Cardiac septum (tissue), 1 donor: Measurements from ENCODE around the gene EPYC. TPM values are rescaled to one million over a fixed set of nuclear protein-coding genes. Genes with fewer than 3 reads are reported as not detected.

Experiments used
- DNase-seq: peaks from one replicate; pipeline ENCODE4 v3.0.0-alpha.2; 2020; ENCODE audit warnings: low spot score
- intact Hi-C: fragments of 100-400 bp; cut with DNase I; formaldehyde crosslinking; loops from one replicate; pipeline ENCODE4 v1.14.0; 2022
- long read RNA-seq: library from polyadenylated mRNA; unstranded; transcript quantifications from one replicate; pipeline ENCODE4 v2.0.0, GENCODE V29; 2021
- total RNA-seq: library from RNA; stranded (reverse); fragmentation: NEBNext Ultra II Directional; extraction: Animal tissue kit (Norgen Biotek cat#: 25700); gene quantifications from one replicate; pipeline ENCODE4 v1.2.1, GENCODE V29; 2021
- donor health status: DM: no; HTN: no; CAD: no.

EPYC gene
- not detected for total RNA-seq
- long read RNA-seq, result 0 reads

- intact Hi-C loops, result no loop called here
- no peak for DNase-seq
Measured at GRCh38 chr12:91004872-91005271, at the start of gene EPYC. TSS of gene EPYC (minus strand) at chr12:91004972. CDS start at chr12:91002565, 2,407 bp downstream.

- intact Hi-C loops, result no loop called here
- DNase-seq, result no peak
Measured at GRCh38 chr12:91053951-91054715, 49.4 kb upstream of the EPYC start.

GRCh38 chr12:91052026-91052425 lies 47.3 kb upstream of the EPYC start:
- intact Hi-C loops, result no loop called here
- DNase-seq, result no peak

GRCh38 chr12:91044586-91044985 lies 39.8 kb upstream of the EPYC start:
- intact Hi-C loops, result no loop called here
- DNase-seq, result no peak

GRCh38 chr12:91043408-91043807 lies 38.6 kb upstream of the EPYC start:
- no peak for DNase-seq
- intact Hi-C loops, result no loop called here

GRCh38 chr12:91040096-91040755 lies 35.5 kb upstream of the EPYC start:
- intact Hi-C loops, result no loop called here

GRCh38 chr12:91037276-91037675 lies 32.5 kb upstream of the EPYC start:
- DNase-seq, result no peak
- intact Hi-C loops, result no loop called here

More at GRCh38 chr12:91040096-91040755, 35.5 kb upstream of the EPYC start:
- DNase-seq, result no peak

GRCh38 chr12:91033251-91033650 lies 28.5 kb upstream of the EPYC start:
- intact Hi-C loops, result no loop called here

GRCh38 chr12:91023326-91024004 lies 18.7 kb upstream of the EPYC start:
- intact Hi-C loops, result no loop called here
- no peak for DNase-seq

More at GRCh38 chr12:91033251-91033650, 28.5 kb upstream of the EPYC start:
- DNase-seq, result no peak

GRCh38 chr12:91021076-91021475 lies 16.3 kb upstream of the EPYC start:
- no peak for DNase-seq
- intact Hi-C loops, result no loop called here

- intact Hi-C loops, result no loop called here
- no peak for DNase-seq
Measured at GRCh38 chr12:91019455-91019854, 14.7 kb upstream of the EPYC start.

GRCh38 chr12:91017511-91018263 lies 12.9 kb upstream of the EPYC start:
- DNase-seq, result no peak
- intact Hi-C loops, result no loop called here

- no peak for DNase-seq
- intact Hi-C loops, result no loop called here
Measured at GRCh38 chr12:91017043-91017442, 12.3 kb upstream of the EPYC start.

- DNase-seq, result no peak
- intact Hi-C loops, result no loop called here
Measured at GRCh38 chr12:91009319-91009950, 4.7 kb upstream of the EPYC start.

GRCh38 chr12:91007531-91008290 lies 2.9 kb upstream of the EPYC start:
- intact Hi-C loops, result no loop called here
- no peak for DNase-seq

- intact Hi-C loops, result no loop called here
- DNase-seq, result no peak
Measured at GRCh38 chr12:91003737-91004136, 1.0 kb downstream of the EPYC start.

GRCh38 chr12:91001306-91001705 lies 3.5 kb downstream of the EPYC start:
- intact Hi-C loops, result no loop called here
- no peak for DNase-seq

GRCh38 chr12:90999966-91000365 lies 4.8 kb downstream of the EPYC start:
- no peak for DNase-seq
- intact Hi-C loops, result no loop called here

- no peak for DNase-seq
- intact Hi-C loops, result no loop called here
Measured at GRCh38 chr12:90999527-90999926, 5.2 kb downstream of the EPYC start.
